Epithelial cell of proximal tubule (primary cell): Measurements from ENCODE around the gene PRSS38. TPM values are rescaled to one million over a fixed set of nuclear protein-coding genes. Genes with fewer than 3 reads are reported as not detected.

Experiments used
- DNase-seq: peaks from one replicate; pipeline ENCODE4 v3.0.0-alpha.2; 2011; ENCODE audit warnings: low read depth
- H3K4me3 ChIP-seq: 2 replicates; pipeline ENCODE4 v1.5.1; 2011; ENCODE audit warnings: low read depth, mild to moderate bottlenecking, low read length
- total RNA-seq: library from RNA; depleted of rRNA; stranded (reverse); fragments of >200 nt; gene quantifications from 2 replicates; pipeline ENCODE4 v1.2.3, GENCODE V29; 2015
- TF ChIP-seq, protein P1 (sequence below): conservative IDR thresholded peaks from 2 replicates; pipeline ENCODE4 v1.5.1; 2012; ENCODE audit warnings: low read depth, mild to moderate bottlenecking, low read length

The PRSS38 gene
- total RNA-seq, 1 donor from 2014 or later = not detected

DNA sequence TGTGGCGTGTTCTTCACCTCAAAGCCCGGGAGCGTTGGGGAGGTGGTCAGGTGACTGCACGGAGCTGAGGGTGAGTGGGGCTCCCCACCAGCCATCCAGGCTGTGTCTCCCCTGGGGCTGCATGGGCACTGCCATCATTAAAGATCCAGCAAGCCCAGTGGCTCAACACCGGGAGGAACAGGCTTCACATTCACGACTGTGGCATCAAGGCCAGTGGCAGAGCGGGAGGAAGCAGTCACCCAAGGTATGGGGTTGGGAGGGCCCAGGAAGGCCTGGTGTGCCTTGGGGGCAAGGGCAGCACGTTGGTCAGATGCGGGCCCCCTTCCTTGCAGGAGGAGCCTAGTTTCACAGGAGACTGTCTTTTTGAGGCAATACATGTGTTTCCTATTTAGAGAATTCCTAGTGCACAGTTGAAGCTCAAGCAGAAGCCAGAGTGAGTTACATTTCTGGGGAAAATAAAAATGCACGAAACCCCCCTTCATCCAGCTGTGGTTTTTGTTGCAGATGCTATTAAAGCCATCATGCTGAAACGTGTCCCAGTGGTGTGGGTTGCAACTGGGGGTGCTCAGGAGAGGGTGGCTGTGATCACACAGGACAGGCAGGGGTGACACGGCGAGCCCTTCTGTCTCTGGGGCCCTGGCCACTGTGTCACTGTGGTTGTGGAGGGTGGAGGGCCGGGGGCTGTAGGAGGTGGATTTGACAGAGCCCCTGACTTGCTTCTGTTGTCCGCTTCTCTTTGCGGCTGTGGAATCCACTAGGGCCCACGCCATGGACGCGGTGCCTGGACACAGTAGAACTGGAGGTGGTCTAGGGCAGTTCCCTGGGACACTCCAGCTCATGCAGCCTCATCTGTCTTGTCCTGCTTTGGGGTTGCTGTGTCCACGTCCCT, 46.2 kb upstream of the PRSS38 start:
- no peak for DNase-seq
- TF ChIP-seq, protein P1, sequence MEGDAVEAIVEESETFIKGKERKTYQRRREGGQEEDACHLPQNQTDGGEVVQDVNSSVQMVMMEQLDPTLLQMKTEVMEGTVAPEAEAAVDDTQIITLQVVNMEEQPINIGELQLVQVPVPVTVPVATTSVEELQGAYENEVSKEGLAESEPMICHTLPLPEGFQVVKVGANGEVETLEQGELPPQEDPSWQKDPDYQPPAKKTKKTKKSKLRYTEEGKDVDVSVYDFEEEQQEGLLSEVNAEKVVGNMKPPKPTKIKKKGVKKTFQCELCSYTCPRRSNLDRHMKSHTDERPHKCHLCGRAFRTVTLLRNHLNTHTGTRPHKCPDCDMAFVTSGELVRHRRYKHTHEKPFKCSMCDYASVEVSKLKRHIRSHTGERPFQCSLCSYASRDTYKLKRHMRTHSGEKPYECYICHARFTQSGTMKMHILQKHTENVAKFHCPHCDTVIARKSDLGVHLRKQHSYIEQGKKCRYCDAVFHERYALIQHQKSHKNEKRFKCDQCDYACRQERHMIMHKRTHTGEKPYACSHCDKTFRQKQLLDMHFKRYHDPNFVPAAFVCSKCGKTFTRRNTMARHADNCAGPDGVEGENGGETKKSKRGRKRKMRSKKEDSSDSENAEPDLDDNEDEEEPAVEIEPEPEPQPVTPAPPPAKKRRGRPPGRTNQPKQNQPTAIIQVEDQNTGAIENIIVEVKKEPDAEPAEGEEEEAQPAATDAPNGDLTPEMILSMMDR = no peak
- H3K4me3 ChIP-seq = no peak overlapping the region

DNA sequence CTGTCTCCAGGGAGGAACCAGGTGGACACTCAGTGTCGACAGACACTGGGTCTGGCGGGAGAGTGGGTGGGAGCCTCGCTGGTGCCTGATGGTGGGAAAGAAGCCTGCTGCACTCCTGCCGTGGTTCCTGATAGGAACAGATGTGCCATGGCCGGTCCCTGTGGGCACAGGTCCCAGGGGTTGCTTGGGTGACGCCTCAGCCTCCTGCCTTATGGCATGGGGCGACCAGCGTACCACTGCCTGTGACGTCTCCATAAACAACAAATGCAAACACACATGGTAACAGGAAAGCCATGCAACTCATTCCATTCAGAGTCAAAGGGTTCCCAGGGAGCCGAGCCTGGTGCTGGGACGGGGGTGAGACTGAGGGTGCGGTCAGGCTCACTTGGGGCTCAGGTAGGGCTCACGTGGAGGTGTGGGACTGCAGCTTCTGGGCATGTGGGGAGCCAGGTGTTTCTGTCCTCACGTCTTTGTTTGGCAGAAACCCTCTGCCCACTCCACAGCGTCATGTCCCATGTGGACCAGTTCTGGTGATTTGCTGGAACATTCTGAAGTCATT, 45.5 kb upstream of the PRSS38 start:
- DNase-seq = no peak
- TF ChIP-seq, protein P1 = no peak
- no peak overlapping the region for H3K4me3 ChIP-seq

DNA sequence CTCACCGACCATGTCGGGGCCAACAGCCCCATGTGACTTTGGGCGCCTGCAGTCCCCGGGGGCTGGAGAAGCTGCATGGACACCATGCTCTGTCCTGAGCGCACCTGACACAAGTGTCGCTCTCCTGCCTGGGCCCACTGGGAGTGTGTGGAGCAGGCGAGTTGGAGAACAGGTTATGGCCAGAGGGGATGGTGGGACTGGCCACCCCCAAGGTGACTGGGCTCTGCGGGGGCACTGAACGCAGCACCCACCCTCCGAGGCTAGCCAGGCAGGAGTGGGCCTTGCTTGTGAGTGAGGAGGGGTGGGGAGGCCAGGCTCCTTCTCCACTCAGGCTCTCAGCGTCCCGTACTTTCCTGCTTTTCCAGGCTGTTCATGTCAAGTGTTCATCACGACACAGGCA, 44.7 kb upstream of the PRSS38 start:
- no peak overlapping the region for H3K4me3 ChIP-seq
- TF ChIP-seq, protein P1 = no peak

DNA sequence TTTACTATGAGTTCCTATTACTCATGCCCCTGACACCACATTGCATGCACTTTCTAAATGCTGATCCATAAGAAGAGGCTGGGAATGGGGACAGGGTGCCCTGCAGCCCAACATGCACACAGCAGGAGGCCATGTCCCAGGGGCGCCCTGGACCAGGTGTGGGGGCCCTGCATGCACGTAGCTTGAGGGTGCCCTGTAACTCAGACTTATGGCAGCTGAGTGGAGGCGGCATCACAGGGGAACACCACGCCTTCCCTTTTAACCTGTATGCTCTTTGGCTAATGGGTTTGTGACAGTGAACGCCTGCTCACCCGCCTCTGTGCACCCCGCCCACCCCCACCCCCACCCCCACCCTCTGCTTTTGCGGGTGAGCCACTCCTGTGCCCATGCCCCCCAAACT, 44.1 kb upstream of the PRSS38 start:
- no peak overlapping the region for H3K4me3 ChIP-seq
- DNase-seq = no peak

More for the DNA sequence above, 44.7 kb upstream of the PRSS38 start:
- no peak for DNase-seq

DNA sequence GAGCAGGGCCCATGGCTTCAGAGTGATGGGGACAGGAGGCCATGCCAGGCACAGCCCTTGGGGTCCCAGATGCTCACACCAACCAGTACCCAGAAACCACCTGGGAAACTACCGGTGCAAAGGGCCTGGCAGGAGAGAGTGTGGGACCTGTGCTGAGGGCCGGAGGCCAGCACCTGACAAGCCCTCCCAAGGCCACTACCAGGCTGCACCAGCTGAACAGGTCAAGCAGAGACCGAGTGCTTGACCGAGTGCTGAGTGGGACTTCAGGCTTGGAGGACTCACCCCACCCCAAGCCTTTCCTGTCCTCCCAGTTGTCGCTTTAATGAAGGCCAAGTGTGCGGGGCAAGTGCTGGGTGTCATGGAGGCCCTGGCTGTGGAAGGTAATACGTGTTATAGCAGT, 43.7 kb upstream of the PRSS38 start:
- TF ChIP-seq, protein P1 = no peak

More for the DNA sequence above, 44.1 kb upstream of the PRSS38 start:
- TF ChIP-seq, protein P1 = no peak

DNA sequence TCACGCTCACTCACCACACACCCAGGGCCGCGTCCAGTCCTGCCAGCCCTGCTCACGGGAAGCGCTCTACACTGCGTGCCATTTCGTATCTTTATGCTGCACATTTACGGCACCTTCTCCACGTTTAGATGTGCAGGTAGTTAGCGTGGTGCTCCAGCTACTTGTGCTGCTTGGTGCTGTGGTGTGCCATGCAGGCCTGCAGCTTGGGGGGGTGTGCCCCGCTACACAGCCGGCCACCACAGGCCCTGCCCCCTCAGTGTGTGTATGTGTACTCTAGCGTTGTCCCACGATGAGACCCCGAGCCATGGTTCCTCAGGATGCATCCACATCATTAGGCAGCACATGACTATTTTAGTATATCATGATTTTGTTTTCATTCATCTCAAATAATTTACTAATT, 41.9 kb upstream of the PRSS38 start:
- no peak overlapping the region for H3K4me3 ChIP-seq
- TF ChIP-seq, protein P1 = no peak
- no peak for DNase-seq

More for the DNA sequence above, 43.7 kb upstream of the PRSS38 start:
- DNase-seq = no peak
- H3K4me3 ChIP-seq = no peak overlapping the region
